Astrocyte (in vitro differentiated cells and primary cell): ENCODE measurements around the gene PLEKHG2. TPM values are rescaled to one million over a fixed set of nuclear protein-coding genes. Genes with fewer than 3 reads are reported as not detected.
A peak's percentile ranks its signal among the peaks of the same experiment; 100 is the strongest.

ENCODE experiments used
- DNase-seq: peaks from one replicate; pipeline ENCODE4 v3.0.0-alpha.2; 2010; ENCODE audit warnings: low read depth
- FAIRE-seq: peaks from 2 replicates; lab custom pipeline; 2011; peaks lifted over from hg19 to GRCh38; lab: Jason Lieb, UNC
- H2AFZ ChIP-seq: 2 replicates; pipeline ENCODE4 v1.6.0; 2012; ENCODE audit warnings: low read depth, low read length, inconsistent platforms
- H3K27ac ChIP-seq: 2 replicates; pipeline ENCODE4 v1.5.1; 2011; ENCODE audit warnings: low read depth, low read length, inconsistent platforms
- H3K27me3 ChIP-seq: 2 replicates; pipeline ENCODE4 v1.6.0; 2011; ENCODE audit warnings: low read length, inconsistent platforms; ENCODE audit not compliant: insufficient read depth
- H3K36me3 ChIP-seq: 2 replicates; pipeline ENCODE4 v1.5.1; 2011; ENCODE audit warnings: low read length, inconsistent platforms; ENCODE audit not compliant: insufficient read depth
- H3K4me1 ChIP-seq: 2 replicates; pipeline ENCODE4 v1.5.1; 2011; ENCODE audit warnings: low read length, inconsistent platforms; ENCODE audit not compliant: insufficient read depth
- H3K4me2 ChIP-seq: 2 replicates; pipeline ENCODE4 v1.6.0; 2012; ENCODE audit warnings: low read length, inconsistent platforms
- H3K4me3 ChIP-seq: 2 replicates; pipeline ENCODE4 v1.5.1; 2011; ENCODE audit warnings: low read depth, mild to moderate bottlenecking, low read length, inconsistent platforms; ENCODE audit not compliant: insufficient read depth
- H3K79me2 ChIP-seq: 2 replicates; pipeline ENCODE4 v1.6.0; 2012; ENCODE audit warnings: mild to moderate bottlenecking, low read length, inconsistent platforms; ENCODE audit not compliant: insufficient read depth
- H3K9ac ChIP-seq: 2 replicates; pipeline ENCODE4 v1.6.0; 2012; ENCODE audit warnings: mild to moderate bottlenecking, low read length, inconsistent platforms
- H3K9me3 ChIP-seq: 2 replicates; pipeline ENCODE4 v1.5.1; 2012; ENCODE audit warnings: low read depth, mild to moderate bottlenecking, low read length, inconsistent platforms; ENCODE audit not compliant: insufficient read depth
- H4K20me1 ChIP-seq: 2 replicates; pipeline ENCODE4 v1.6.0; 2012; ENCODE audit warnings: low read length, inconsistent platforms; ENCODE audit not compliant: insufficient read depth
- H3K27ac Mint-ChIP-seq: one replicate; pipeline ENCODE4 v1.8.0; 2021; ENCODE audit warnings: mild to moderate bottlenecking, mixed read lengths; ENCODE audit not compliant: unreplicated experiment
- H3K27me3 Mint-ChIP-seq: one replicate; pipeline ENCODE4 v1.8.0; 2021; ENCODE audit warnings: low read depth, mixed read lengths; ENCODE audit not compliant: unreplicated experiment
- H3K36me3 Mint-ChIP-seq: one replicate; pipeline ENCODE4 v1.8.0; 2021; ENCODE audit warnings: low read depth, mixed read lengths; ENCODE audit not compliant: unreplicated experiment
- H3K4me1 Mint-ChIP-seq: one replicate; pipeline ENCODE4 v1.8.0; 2021; ENCODE audit warnings: low read depth, mixed read lengths; ENCODE audit not compliant: unreplicated experiment
- H3K4me3 Mint-ChIP-seq: one replicate; pipeline ENCODE4 v1.8.0; 2021; ENCODE audit warnings: mild to moderate bottlenecking, moderate library complexity, mixed read lengths; ENCODE audit not compliant: unreplicated experiment
- H3K9me3 Mint-ChIP-seq: one replicate; pipeline ENCODE4 v1.8.0; 2021; ENCODE audit warnings: mild to moderate bottlenecking, mixed read lengths; ENCODE audit not compliant: unreplicated experiment
- EZH2 ChIP-seq: IDR thresholded peaks from 2 replicates; pipeline ENCODE4 v1.6.1; 2012; ENCODE audit warnings: mild to moderate bottlenecking, low read length, inconsistent platforms; ENCODE audit not compliant: insufficient read depth
- total RNA-seq: library from RNA; stranded (reverse); gene quantifications from 2 replicates; pipeline ENCODE4 v1.2.1, GENCODE V29; 2021
- TF ChIP-seq, protein P1 (sequence below): IDR thresholded peaks from 2 replicates; pipeline ENCODE4 v1.5.1; 2011; ENCODE audit warnings: low read depth, mild to moderate bottlenecking, inconsistent platforms, low read length, moderate library complexity; ENCODE audit not compliant: insufficient read depth

Gene PLEKHG2
- total RNA-seq, 1 donor from 2014 or later: 102 TPM

DNA sequence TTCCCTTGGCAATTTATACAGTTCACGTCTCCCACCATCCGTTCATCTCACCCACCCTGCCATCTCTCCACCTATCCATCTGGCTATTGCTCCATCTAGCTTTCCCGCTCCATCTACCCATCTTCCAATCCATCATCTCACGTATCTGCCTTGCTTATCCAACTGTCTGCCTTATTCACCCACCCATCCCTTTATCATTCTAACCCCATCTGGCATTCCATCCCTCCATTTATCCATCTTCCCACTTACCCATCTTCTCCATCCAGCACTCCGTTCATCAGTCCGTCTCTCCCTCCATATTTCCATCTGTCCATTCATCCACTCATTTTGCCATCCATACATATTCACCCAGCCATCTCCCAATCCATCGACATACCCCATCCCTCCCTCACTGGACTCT lies 13.3 kb downstream of the PLEKHG2 start:
- Mint-ChIP-seq H3K4me1 (peaks cover 21% of the 10 kb centered on the region), H3K27me3 (no peaks in the 10 kb centered on the region), H3K4me3 (no peak overlapping the region), H3K36me3 (peaks cover 30% of the 10 kb centered on the region), H3K9me3 (no peaks in the 10 kb centered on the region), H3K27ac (peak overlapping the region; percentile 2)
- TF ChIP-seq, protein P1, sequence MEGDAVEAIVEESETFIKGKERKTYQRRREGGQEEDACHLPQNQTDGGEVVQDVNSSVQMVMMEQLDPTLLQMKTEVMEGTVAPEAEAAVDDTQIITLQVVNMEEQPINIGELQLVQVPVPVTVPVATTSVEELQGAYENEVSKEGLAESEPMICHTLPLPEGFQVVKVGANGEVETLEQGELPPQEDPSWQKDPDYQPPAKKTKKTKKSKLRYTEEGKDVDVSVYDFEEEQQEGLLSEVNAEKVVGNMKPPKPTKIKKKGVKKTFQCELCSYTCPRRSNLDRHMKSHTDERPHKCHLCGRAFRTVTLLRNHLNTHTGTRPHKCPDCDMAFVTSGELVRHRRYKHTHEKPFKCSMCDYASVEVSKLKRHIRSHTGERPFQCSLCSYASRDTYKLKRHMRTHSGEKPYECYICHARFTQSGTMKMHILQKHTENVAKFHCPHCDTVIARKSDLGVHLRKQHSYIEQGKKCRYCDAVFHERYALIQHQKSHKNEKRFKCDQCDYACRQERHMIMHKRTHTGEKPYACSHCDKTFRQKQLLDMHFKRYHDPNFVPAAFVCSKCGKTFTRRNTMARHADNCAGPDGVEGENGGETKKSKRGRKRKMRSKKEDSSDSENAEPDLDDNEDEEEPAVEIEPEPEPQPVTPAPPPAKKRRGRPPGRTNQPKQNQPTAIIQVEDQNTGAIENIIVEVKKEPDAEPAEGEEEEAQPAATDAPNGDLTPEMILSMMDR: no peak
- TF ChIP-seq EZH2: no peak
- no peaks in the 10 kb centered on the region for H3K9me3 ChIP-seq
- H3K4me3 ChIP-seq: no peak overlapping the region
- H3K36me3 ChIP-seq: peaks cover 14% of the 10 kb centered on the region
- no peak for DNase-seq
- H3K9ac ChIP-seq: no peak overlapping the region
- H3K4me2 ChIP-seq: no peak overlapping the region
- H3K79me2 ChIP-seq: peaks cover 16% of the 10 kb centered on the region
- H3K4me1 ChIP-seq: peaks cover 19% of the 10 kb centered on the region
- FAIRE-seq: no peak
- no peaks in the 10 kb centered on the region for H3K27me3 ChIP-seq
- no peak overlapping the region for H3K27ac ChIP-seq
- peaks cover 34% of the 10 kb centered on the region for H4K20me1 ChIP-seq
- no peak overlapping the region for H2AFZ ChIP-seq

DNA sequence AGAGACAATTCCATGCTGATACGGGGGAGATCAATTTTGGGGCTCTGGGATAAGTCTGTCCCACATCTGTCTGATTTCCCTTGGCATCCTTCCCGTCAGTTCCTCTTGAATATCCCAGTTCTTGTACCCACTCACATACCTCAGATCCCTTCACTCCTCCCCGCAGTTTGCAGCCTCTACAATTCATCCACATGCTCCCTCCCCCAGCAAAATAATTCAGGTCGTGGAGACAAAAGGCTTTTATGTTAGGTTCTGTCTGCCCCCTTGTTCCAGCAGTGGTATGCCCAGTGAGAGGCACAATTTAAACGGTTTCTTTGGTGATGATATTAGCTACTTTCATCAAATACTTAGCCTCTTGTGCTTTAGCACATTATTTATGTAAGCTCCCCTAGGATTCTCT lies 13.7 kb downstream of the PLEKHG2 start:
- no peak for DNase-seq
- peaks cover 24% of the 10 kb centered on the region for H3K4me1 Mint-ChIP-seq
- no peak overlapping the region for H2AFZ ChIP-seq
- no peaks in the 10 kb centered on the region for H3K9me3 Mint-ChIP-seq
- H3K36me3 Mint-ChIP-seq: peaks cover 31% of the 10 kb centered on the region
- H4K20me1 ChIP-seq: peaks cover 32% of the 10 kb centered on the region
- peak overlapping the region; percentile 41 for H3K4me3 Mint-ChIP-seq
- peaks cover 22% of the 10 kb centered on the region for H3K4me1 ChIP-seq
- peak overlapping the region; percentile 66 for H3K27ac Mint-ChIP-seq
- peaks cover 14% of the 10 kb centered on the region for H3K36me3 ChIP-seq
- peak overlapping the region; percentile 29 for H3K9ac ChIP-seq
- no peak overlapping the region for H3K27ac ChIP-seq
- no peak overlapping the region for H3K4me3 ChIP-seq
- H3K27me3 ChIP-seq: no peaks in the 10 kb centered on the region
- H3K9me3 ChIP-seq: no peaks in the 10 kb centered on the region
- no peak for TF ChIP-seq EZH2
- TF ChIP-seq, protein P1: no peak
- no peak for FAIRE-seq
- H3K79me2 ChIP-seq: peaks cover 12% of the 10 kb centered on the region
- no peaks in the 10 kb centered on the region for H3K27me3 Mint-ChIP-seq
- H3K4me2 ChIP-seq: no peak overlapping the region

- H3K4me1 Mint-ChIP-seq: peaks cover 24% of the 10 kb centered on the region
- Histone ChIP-seq H4K20me1 (peaks cover 35% of the 10 kb centered on the region), H3K9me3 (no peaks in the 10 kb centered on the region), H3K27ac (peak overlapping the region; percentile 99), H3K9ac (peak overlapping the region; percentile 84), H3K4me3 (no peak overlapping the region), H2AFZ (no peak overlapping the region), H3K4me1 (peaks cover 24% of the 10 kb centered on the region), H3K4me2 (peak overlapping the region; percentile 68), H3K36me3 (peaks cover 16% of the 10 kb centered on the region), H3K27me3 (no peaks in the 10 kb centered on the region), H3K79me2 (peaks cover 14% of the 10 kb centered on the region)
- no peaks in the 10 kb centered on the region for H3K27me3 Mint-ChIP-seq
- H3K27ac Mint-ChIP-seq: peak overlapping the region; percentile 97
- no peak for FAIRE-seq
- H3K36me3 Mint-ChIP-seq: peaks cover 26% of the 10 kb centered on the region
- TF ChIP-seq EZH2: no peak
- TF ChIP-seq, protein P1: no peak
- H3K4me3 Mint-ChIP-seq: no peak overlapping the region
- DNase-seq: no peak
- no peaks in the 10 kb centered on the region for H3K9me3 Mint-ChIP-seq
Measured at GRCh38 chr19:39427707-39428106, 15.2 kb downstream of the PLEKHG2 start.
